Mesodermal cell (in vitro differentiated cells): ENCODE measurements around the gene ATXN7L1. TPM values are rescaled to one million over a fixed set of nuclear protein-coding genes. Genes with fewer than 3 reads are reported as not detected.

Experiments
- H3K27ac ChIP-seq: 2 replicates; pipeline ENCODE4 v1.7.0; 2013; ENCODE audit warnings: mild to moderate bottlenecking, low read depth, low read length, moderate library complexity; ENCODE audit not compliant: severe bottlenecking
- H3K36me3 ChIP-seq: 2 replicates; pipeline ENCODE4 v1.7.1; 2013; ENCODE audit warnings: mild to moderate bottlenecking, low read length, moderate library complexity; ENCODE audit not compliant: control insufficient read depth, insufficient read depth
- H3K4me1 ChIP-seq: one replicate; pipeline ENCODE4 v1.7.1; 2013; ENCODE audit warnings: mild to moderate bottlenecking, low read length; ENCODE audit not compliant: insufficient read depth, control insufficient read depth, poor library complexity, severe bottlenecking
- H3K4me3 ChIP-seq: 2 replicates; pipeline ENCODE4 v1.7.0; 2013; ENCODE audit warnings: low read length, control low read depth, mild to moderate bottlenecking; ENCODE audit not compliant: insufficient read depth, poor library complexity, severe bottlenecking; ENCODE audit errors: extremely low read depth
- H3K9me3 ChIP-seq: 2 replicates; pipeline ENCODE4 v1.7.1; 2013; ENCODE audit warnings: mild to moderate bottlenecking, low read length, moderate library complexity; ENCODE audit not compliant: control insufficient read depth
- WGBS, 2 experiments: methylation state at CpG; one replicate each; pipeline ENCODE4 v1.1.5; 2013; ENCODE audit warnings: missing lambda C conversion rate in 2 of 2; ENCODE audit not compliant: insufficient coverage in 2 of 2; 5-methylcytosine and 5-hydroxymethylcytosine counted together
- polyA plus RNA-seq, 2 experiments: library from polyadenylated mRNA; stranded (reverse); fragments of 50-300 nt; gene quantifications; one replicate each; pipeline ENCODE4 v1.2.3, GENCODE V29; 2013

ATXN7L1 gene, protein sequence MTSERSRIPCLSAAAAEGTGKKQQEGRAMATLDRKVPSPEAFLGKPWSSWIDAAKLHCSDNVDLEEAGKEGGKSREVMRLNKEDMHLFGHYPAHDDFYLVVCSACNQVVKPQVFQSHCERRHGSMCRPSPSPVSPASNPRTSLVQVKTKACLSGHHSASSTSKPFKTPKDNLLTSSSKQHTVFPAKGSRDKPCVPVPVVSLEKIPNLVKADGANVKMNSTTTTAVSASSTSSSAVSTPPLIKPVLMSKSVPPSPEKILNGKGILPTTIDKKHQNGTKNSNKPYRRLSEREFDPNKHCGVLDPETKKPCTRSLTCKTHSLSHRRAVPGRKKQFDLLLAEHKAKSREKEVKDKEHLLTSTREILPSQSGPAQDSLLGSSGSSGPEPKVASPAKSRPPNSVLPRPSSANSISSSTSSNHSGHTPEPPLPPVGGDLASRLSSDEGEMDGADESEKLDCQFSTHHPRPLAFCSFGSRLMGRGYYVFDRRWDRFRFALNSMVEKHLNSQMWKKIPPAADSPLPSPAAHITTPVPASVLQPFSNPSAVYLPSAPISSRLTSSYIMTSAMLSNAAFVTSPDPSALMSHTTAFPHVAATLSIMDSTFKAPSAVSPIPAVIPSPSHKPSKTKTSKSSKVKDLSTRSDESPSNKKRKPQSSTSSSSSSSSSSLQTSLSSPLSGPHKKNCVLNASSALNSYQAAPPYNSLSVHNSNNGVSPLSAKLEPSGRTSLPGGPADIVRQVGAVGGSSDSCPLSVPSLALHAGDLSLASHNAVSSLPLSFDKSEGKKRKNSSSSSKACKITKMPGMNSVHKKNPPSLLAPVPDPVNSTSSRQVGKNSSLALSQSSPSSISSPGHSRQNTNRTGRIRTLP
- 6.5 TPM for polyA plus RNA-seq (2013, experiment 1 of 2)
- polyA plus RNA-seq (2013, experiment 2 of 2), result 7.4 TPM

GRCh38 chr7:105876091-105876963 lies at the start of gene ATXN7L1:
TSS of gene ATXN7L1 (minus strand) at chr7:105876599. CDS start at chr7:105876558, 41 bp downstream.
- Histone ChIP-seq H3K27ac (peak within 1 kb of the TSS; percentile 80), H3K36me3 (peaks cover 19% of the 10 kb centered on the region), H3K4me3 (peak within 1 kb of the TSS; percentile 87), H3K4me1 (peaks cover 14% of the 10 kb centered on the region), H3K9me3 (no peaks in the 10 kb centered on the region)
- 0 to 1% methylated on average over 23 to 50 of the region's 77 CpGs for whole genome bisulfite sequencing, 2 experiments

DNA sequence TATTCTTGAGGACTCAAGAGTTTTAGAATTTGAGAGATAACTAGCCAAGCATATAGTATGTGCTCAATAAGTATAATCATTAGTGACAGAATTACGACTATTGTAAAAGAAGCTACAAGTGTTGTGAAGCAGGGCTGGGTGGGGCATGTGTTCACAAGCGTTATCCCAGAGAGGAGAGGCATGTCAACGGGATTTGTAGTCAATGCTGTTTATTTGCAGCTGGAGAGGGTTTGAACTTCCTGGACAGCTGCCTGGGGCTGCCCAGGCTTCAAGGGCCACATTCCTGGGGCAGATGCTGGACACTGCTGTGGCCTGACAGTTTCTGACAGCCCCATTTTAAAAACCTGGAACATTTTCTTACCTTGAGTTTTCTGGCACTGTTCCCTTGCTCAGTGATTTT lies 49.7 kb upstream of the ATXN7L1 start:
- no peak overlapping the region for H3K27ac ChIP-seq
- peaks cover 6% of the 10 kb centered on the region for H3K9me3 ChIP-seq
- H3K4me3 ChIP-seq, result no peak overlapping the region
- no peaks in the 10 kb centered on the region for H3K4me1 ChIP-seq
- H3K36me3 ChIP-seq, result no peaks in the 10 kb centered on the region
- 96 to 100% methylated on average over 2 to 3 of the region's 3 CpGs for WGBS, 2 experiments

DNA sequence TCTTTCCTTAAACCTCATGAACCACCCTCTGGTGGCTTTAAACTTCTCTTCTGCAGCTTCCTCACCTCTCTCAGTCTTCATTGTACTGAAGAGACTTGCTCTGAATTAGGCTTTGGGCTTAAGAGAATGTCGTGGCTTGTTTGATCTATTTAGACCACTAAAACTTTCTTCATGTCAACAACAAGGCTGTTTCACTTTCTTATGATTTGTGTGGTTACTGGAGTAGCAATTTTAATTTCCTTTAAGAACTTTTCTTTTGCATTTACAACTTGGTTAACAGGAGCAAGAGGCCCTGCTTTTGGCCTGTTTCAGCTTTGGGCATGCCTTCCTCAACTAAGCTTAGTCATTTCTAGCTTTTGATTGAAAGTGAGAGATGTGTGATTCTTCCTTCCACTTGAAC lies 48.5 kb upstream of the ATXN7L1 start:
- Histone ChIP-seq H3K9me3 (peaks cover 6% of the 10 kb centered on the region), H3K4me3 (no peak overlapping the region), H3K36me3 (no peaks in the 10 kb centered on the region), H3K27ac (no peak overlapping the region), H3K4me1 (no peaks in the 10 kb centered on the region)
- no CpG with 5 or more reads among the region's 1 CpG for WGBS, 2 experiments

DNA sequence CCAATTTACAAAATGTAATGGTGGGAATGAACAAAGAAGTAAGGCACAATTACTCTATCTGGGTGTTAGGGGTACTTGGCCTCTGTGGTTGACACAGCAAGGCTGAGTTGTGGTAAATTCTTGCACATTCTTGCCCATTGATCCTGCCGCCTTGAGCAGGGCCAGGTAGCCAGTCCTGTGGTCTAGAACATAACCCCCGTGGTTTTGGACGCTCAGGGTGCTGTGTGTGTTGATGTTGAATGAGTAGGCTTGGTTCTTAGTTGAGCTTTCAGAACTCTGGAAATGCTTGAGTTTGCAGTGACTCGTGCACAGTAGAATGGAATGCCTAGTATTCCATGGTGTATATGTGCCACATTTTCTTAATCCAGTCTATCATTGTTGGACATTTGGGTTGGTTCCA lies 44.4 kb upstream of the ATXN7L1 start:
- Histone ChIP-seq H3K9me3 (peaks cover 6% of the 10 kb centered on the region), H3K4me3 (no peak overlapping the region), H3K36me3 (no peaks in the 10 kb centered on the region), H3K4me1 (no peaks in the 10 kb centered on the region), H3K27ac (no peak overlapping the region)
- WGBS, 2 experiments, result 73 to 94% methylated on average over 2 to 3 of the region's 4 CpGs

DNA sequence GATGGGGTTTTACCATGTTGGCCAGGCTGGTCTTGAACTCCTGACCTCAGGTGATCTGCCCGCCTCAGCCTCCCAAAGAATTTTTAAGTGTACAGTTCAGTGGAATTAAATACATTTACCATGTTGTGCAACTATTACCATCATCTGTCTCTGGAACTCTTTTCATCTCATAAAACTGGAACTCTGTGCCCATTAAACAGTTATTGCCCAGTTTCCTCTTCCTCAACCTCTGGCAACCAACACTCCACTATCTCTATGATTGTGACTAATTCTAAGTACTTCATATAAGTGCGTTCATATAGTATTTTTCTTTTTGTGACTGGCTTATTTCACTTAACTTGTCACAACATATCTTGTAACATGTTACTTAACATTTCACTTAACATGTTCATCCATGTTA lies 41.3 kb upstream of the ATXN7L1 start:
- H3K9me3 ChIP-seq, result no peaks in the 10 kb centered on the region
- no peaks in the 10 kb centered on the region for H3K36me3 ChIP-seq
- WGBS, 2 experiments, result no CpG with 5 or more reads among the region's 2 CpGs

GRCh38 chr7:105916603-105917002 lies 40.2 kb upstream of the ATXN7L1 start:
- Histone ChIP-seq H3K4me1 (no peaks in the 10 kb centered on the region), H3K36me3 (no peaks in the 10 kb centered on the region), H3K4me3 (no peak overlapping the region), H3K9me3 (no peaks in the 10 kb centered on the region), H3K27ac (no peak overlapping the region)
- 75 to 90% methylated on average over 1 of the region's 1 CpG for WGBS, 2 experiments

More for the DNA sequence above, 41.3 kb upstream of the ATXN7L1 start:
- Histone ChIP-seq H3K27ac (no peak overlapping the region), H3K4me3 (no peak overlapping the region), H3K4me1 (no peaks in the 10 kb centered on the region)

DNA sequence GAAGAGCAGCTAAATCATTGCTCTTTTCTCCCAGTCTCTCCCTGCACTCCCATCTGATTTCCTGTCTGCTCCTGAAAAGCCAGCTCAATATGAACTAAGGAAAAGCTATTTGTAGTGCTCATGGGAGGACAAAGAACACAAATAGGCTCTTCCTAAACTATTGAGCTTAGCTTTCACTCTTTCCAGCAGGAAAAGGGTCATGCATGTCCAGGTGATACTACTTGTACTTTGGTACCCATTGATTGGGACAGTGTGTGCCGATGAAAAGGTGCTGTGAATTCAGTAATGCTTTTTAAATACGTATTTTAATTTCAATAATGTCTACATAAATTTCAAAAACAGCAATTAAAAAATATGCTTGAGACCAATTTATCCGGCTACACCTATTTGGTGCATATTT lies 37.5 kb upstream of the ATXN7L1 start:
- 100% methylated on average over 1 of the region's 3 CpGs; no CpG with 5 or more reads in 1 of the 2 experiments for WGBS, 2 experiments
- peaks cover 5% of the 10 kb centered on the region for H3K9me3 ChIP-seq
- no peak overlapping the region for H3K4me3 ChIP-seq
- H3K27ac ChIP-seq, result no peak overlapping the region
- no peaks in the 10 kb centered on the region for H3K4me1 ChIP-seq
- peaks cover 6% of the 10 kb centered on the region for H3K36me3 ChIP-seq

DNA sequence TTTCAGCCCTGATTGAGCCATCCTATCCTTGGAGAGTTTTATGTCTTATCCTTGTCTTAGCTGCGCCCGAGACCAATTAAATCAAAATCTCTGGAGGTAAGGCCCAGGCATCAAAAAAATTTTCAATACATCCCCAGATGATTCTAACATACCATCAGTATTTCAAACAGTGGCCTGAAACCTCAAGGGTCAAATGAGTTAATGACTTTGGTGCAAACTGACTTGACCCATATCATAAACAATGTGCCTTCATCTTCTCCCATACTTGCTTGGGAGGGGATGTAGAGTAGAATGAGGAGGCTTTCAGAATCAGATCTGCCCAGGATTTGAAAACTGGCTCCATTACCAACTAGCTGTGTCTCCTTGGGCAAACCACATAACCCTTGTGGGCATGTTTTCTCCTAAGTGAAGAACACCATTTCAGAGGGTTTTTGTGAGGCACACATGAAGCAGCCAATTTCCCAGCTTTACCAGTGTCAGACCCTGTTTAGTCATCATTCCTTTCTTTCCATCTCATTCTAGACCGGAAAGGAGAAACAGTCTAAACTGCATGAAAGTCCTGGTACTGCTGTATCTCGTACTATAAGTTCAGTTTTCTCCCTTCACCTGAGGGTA lies 35.7 kb upstream of the ATXN7L1 start:
- Histone ChIP-seq H3K27ac (no peak overlapping the region), H3K9me3 (peaks cover 5% of the 10 kb centered on the region), H3K4me1 (no peaks in the 10 kb centered on the region), H3K36me3 (peaks cover 6% of the 10 kb centered on the region), H3K4me3 (no peak overlapping the region)
- 87 to 92% methylated on average over 3 to 4 of the region's 4 CpGs for WGBS, 2 experiments

DNA sequence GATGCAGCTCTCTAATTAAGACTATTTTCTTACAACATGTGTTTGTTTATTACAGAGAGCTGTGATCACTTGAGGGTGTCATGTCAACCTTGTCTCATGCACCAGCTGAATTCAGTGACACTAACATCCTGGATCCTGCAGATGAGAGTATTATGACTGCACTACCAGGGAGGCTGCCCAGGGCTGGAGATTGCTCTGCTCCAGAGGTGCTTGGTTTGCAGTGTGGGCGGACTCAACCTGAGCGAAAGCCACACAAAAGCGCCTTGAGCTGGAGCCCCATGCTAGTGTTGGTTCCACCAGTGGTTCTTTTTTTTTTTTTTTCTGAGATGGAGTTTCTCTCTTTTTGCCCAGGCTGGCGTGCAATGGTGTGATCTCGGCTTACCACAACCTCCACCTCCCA lies 33.8 kb upstream of the ATXN7L1 start:
- no peak overlapping the region for H3K27ac ChIP-seq
- WGBS, 2 experiments, result 95% methylated on average over 4 of the region's 5 CpGs; no CpG with 5 or more reads in 1 of the 2 experiments
- no peak overlapping the region for H3K4me3 ChIP-seq
- peaks cover 5% of the 10 kb centered on the region for H3K9me3 ChIP-seq
- no peaks in the 10 kb centered on the region for H3K4me1 ChIP-seq
- H3K36me3 ChIP-seq, result peaks cover 6% of the 10 kb centered on the region

- 90 to 99% methylated on average over 6 of the region's 7 CpGs for WGBS, 2 experiments
- H3K36me3 ChIP-seq, result peaks cover 6% of the 10 kb centered on the region
- no peak overlapping the region for H3K4me3 ChIP-seq
- peaks cover 5% of the 10 kb centered on the region for H3K9me3 ChIP-seq
- H3K27ac ChIP-seq, result no peak overlapping the region
- H3K4me1 ChIP-seq, result no peaks in the 10 kb centered on the region
These were observed 33.3 kb upstream of the ATXN7L1 start for GRCh38 chr7:105909742-105910141.
